IMR-90 (cell line): Measurements from ENCODE around the gene PDILT. TPM values are rescaled to one million over a fixed set of nuclear protein-coding genes. Genes with fewer than 3 reads are reported as not detected.

Experiments used
- ATAC-seq: fragments of 200-7000 bp; cut with Tn5 transposase; 2 replicates; pipeline ENCODE4 v1.9.1; 2020; ENCODE audit warnings: low read depth, mild to moderate bottlenecking, moderate library complexity
- BruUV-seq: library from RNA; stranded (reverse); fragments of 400-500 nt; replicated peaks from 2 replicates; lab custom pipeline; 2021; lab: Mats Ljungman, UMichigan
- CTCF ChIA-PET: fragments of 300-600 bp; formaldehyde crosslinking; extraction: SDS; loops from one replicate; lab custom pipeline; 2021; ENCODE audit warnings: antibody characterized with exemption; lab: Yijun Ruan, JAX
- POLR2A ChIA-PET: fragments of 300-600 bp; sonication (Branson Sonifier 250); formaldehyde crosslinking; loops from one replicate; lab custom pipeline; 2022; ENCODE audit warnings: antibody characterized with exemption; ENCODE audit not compliant: unreplicated experiment; lab: Charles Lee
- DNase-seq: peaks from one replicate; pipeline ENCODE4 v3.0.0; 2013
- H2AFZ ChIP-seq: replicated peaks from 2 replicates; pipeline ENCODE3; 2013; ENCODE audit warnings: low read length, mild to moderate bottlenecking; ENCODE audit not compliant: poor library complexity
- H2AK5ac ChIP-seq: 2 replicates; pipeline ENCODE4 v1.6.1; 2013; ENCODE audit warnings: low read depth, low read length, inconsistent platforms
- H2AK9ac ChIP-seq: replicated peaks from 2 replicates; pipeline ENCODE3; 2013; ENCODE audit warnings: mild to moderate bottlenecking, low read depth, low read length, moderate library complexity; ENCODE audit not compliant: poor library complexity
- H2BK120ac ChIP-seq: 2 replicates; pipeline ENCODE4 v1.6.1; 2013; ENCODE audit warnings: low read depth, low read length, inconsistent platforms
- H2BK15ac ChIP-seq: 3 replicates; pipeline ENCODE4 v1.6.1; 2013; ENCODE audit warnings: low read depth, low read length, inconsistent platforms
- H2BK20ac ChIP-seq: 2 replicates; pipeline ENCODE4 v1.6.1; 2013; ENCODE audit warnings: low read depth, mild to moderate bottlenecking, inconsistent platforms, low read length, moderate library complexity
- H2BK5ac ChIP-seq: 2 replicates; pipeline ENCODE4 v1.6.1; 2013; ENCODE audit warnings: mild to moderate bottlenecking, low read depth, low read length, inconsistent platforms; ENCODE audit not compliant: poor library complexity, severe bottlenecking
- H3K14ac ChIP-seq: replicated peaks from 2 replicates; pipeline ENCODE4 v1.6.1; 2013; ENCODE audit warnings: low read depth, low read length, inconsistent platforms
- H3K18ac ChIP-seq: 2 replicates; pipeline ENCODE4 v1.6.1; 2013; ENCODE audit warnings: low read depth, low read length, control low read depth
- H3K23ac ChIP-seq: 2 replicates; pipeline ENCODE4 v1.6.1; 2013; ENCODE audit warnings: low read depth, low read length, inconsistent platforms
- H3K27ac ChIP-seq: 2 replicates; pipeline ENCODE4 v1.5.1; 2013; ENCODE audit warnings: mild to moderate bottlenecking, control low read depth, low read length; ENCODE audit not compliant: insufficient read depth
- H3K27me3 ChIP-seq: 2 replicates; pipeline ENCODE4 v1.6.1; 2013; ENCODE audit warnings: low read length; ENCODE audit not compliant: control insufficient read depth, insufficient read depth
- H3K36me3 ChIP-seq: 2 replicates; pipeline ENCODE4 v1.6.1; 2013; ENCODE audit warnings: low read length, mixed read lengths; ENCODE audit not compliant: control insufficient read depth, insufficient read depth
- H3K4ac ChIP-seq: 2 replicates; pipeline ENCODE4 v1.6.1; 2013; ENCODE audit warnings: low read depth, low read length, inconsistent platforms
- H3K4me1 ChIP-seq: 2 replicates; pipeline ENCODE4 v1.6.1; 2013; ENCODE audit warnings: low read length, mixed read lengths; ENCODE audit not compliant: control insufficient read depth, insufficient read depth
- H3K4me2 ChIP-seq: 2 replicates; pipeline ENCODE4 v1.6.1; 2013; ENCODE audit warnings: low read depth, mild to moderate bottlenecking, control low read depth, low read length, moderate library complexity
- H3K4me3 ChIP-seq: 2 replicates; pipeline ENCODE4 v1.5.1; 2013; ENCODE audit warnings: low read depth, mild to moderate bottlenecking, control low read depth, low read length, moderate library complexity; ENCODE audit not compliant: insufficient read depth
- H3K56ac ChIP-seq: 2 replicates; pipeline ENCODE4 v1.6.1; 2013; ENCODE audit warnings: low read length, inconsistent platforms; ENCODE audit not compliant: insufficient read depth; ENCODE audit errors: extremely low read depth
- H3K79me1 ChIP-seq, 2 experiments: 2 replicates each; pipeline ENCODE4 v1.6.1; 2013; ENCODE audit warnings: low read length in 2 of 2, inconsistent platforms in 1 of 2, low read depth in 1 of 2
- H3K9ac ChIP-seq: 2 replicates; pipeline ENCODE4 v1.6.1; 2013; ENCODE audit warnings: low read depth, low read length, control low read depth
- H3K9me1 ChIP-seq: 2 replicates; pipeline ENCODE4 v1.6.1; 2013; ENCODE audit warnings: low read length, inconsistent platforms; ENCODE audit not compliant: insufficient read depth
- H3K9me3 ChIP-seq: 2 replicates; pipeline ENCODE4 v1.6.1; 2013; ENCODE audit warnings: low read length; ENCODE audit not compliant: control insufficient read depth, insufficient read depth
- H4K20me1 ChIP-seq: 2 replicates; pipeline ENCODE4 v1.6.1; 2013; ENCODE audit warnings: low read length, inconsistent platforms; ENCODE audit not compliant: insufficient read depth
- H4K5ac ChIP-seq: 2 replicates; pipeline ENCODE4 v1.6.1; 2013; ENCODE audit warnings: mild to moderate bottlenecking, low read depth, low read length, control low read depth
- H4K8ac ChIP-seq, 2 experiments: 2 replicates each; pipeline ENCODE4 v1.6.1; 2013; ENCODE audit warnings: low read depth in 2 of 2, low read length in 2 of 2, control low read depth in 1 of 2, inconsistent platforms in 1 of 2
- H4K91ac ChIP-seq: 2 replicates; pipeline ENCODE4 v1.6.1; 2013; ENCODE audit warnings: low read depth, low read length, inconsistent platforms; ENCODE audit not compliant: insufficient read depth
- BHLHE40 ChIP-seq: fragments of 150-350 bp; IDR thresholded peaks from 2 replicates; pipeline ENCODE4 v1.6.1; 2016; ENCODE audit warnings: mild to moderate bottlenecking, low read depth, low read length
- CEBPB ChIP-seq: IDR thresholded peaks from 2 replicates; pipeline ENCODE4 v1.6.1; 2012; ENCODE audit warnings: low read depth, low read length, improper control_type of control experiment
- CHD1 ChIP-seq: IDR thresholded peaks from 2 replicates; pipeline ENCODE4 v1.6.1; 2012; ENCODE audit warnings: low read depth, low read length, improper control_type of control experiment
- ELK1 ChIP-seq: fragments of 150-350 bp; IDR thresholded peaks from 2 replicates; pipeline ENCODE4 v1.6.1; 2016; ENCODE audit warnings: low read depth, mild to moderate bottlenecking, low read length, moderate library complexity, borderline replicate concordance
- FOS ChIP-seq: fragments of 150-350 bp; IDR thresholded peaks from 2 replicates; pipeline ENCODE4 v1.6.1; 2016; ENCODE audit warnings: low read depth, low read length
- MAFK ChIP-seq: IDR thresholded peaks from 2 replicates; pipeline ENCODE4 v1.6.1; 2012; ENCODE audit warnings: low read depth, low read length, improper control_type of control experiment
- MAZ ChIP-seq: IDR thresholded peaks from 2 replicates; pipeline ENCODE4 v1.6.1; 2012; ENCODE audit warnings: low read depth, mild to moderate bottlenecking, low read length, improper control_type of control experiment, moderate library complexity, borderline replicate concordance
- MXI1 ChIP-seq: IDR thresholded peaks from 2 replicates; pipeline ENCODE4 v1.6.1; 2012; ENCODE audit warnings: low read depth, mild to moderate bottlenecking, low read length, moderate library complexity, borderline replicate concordance
- NFE2L2 ChIP-seq: fragments of 150-350 bp; IDR thresholded peaks from 2 replicates; pipeline ENCODE4 v1.6.1; 2016; ENCODE audit warnings: low read depth, mild to moderate bottlenecking, low read length
- POLR2A ChIP-seq: IDR thresholded peaks from 2 replicates; pipeline ENCODE4 v1.6.1; 2012; ENCODE audit warnings: mild to moderate bottlenecking, low read depth, low read length
- RAD21 ChIP-seq: IDR thresholded peaks from 2 replicates; pipeline ENCODE4 v1.6.1; 2012; ENCODE audit warnings: low read length, improper control_type of control experiment
- RCOR1 ChIP-seq: IDR thresholded peaks from 2 replicates; pipeline ENCODE4 v1.6.1; 2012; ENCODE audit warnings: mild to moderate bottlenecking, low read length, improper control_type of control experiment; ENCODE audit not compliant: insufficient replicate concordance
- RFX5 ChIP-seq: IDR thresholded peaks from 2 replicates; pipeline ENCODE4 v1.8.0; 2012; ENCODE audit warnings: low read depth, mild to moderate bottlenecking, low read length, moderate library complexity
- SMC3 ChIP-seq: fragments of 150-350 bp; IDR thresholded peaks from 2 replicates; pipeline ENCODE4 v1.6.1; 2016; ENCODE audit warnings: low read depth, mild to moderate bottlenecking, antibody characterized with exemption, low read length, moderate library complexity
- USF2 ChIP-seq: fragments of 150-350 bp; IDR thresholded peaks from 2 replicates; pipeline ENCODE4 v1.6.1; 2017; ENCODE audit warnings: mild to moderate bottlenecking, antibody characterized with exemption, low read length, low read depth
- WGBS, 2 experiments: methylation state at CpG; one replicate each; pipeline versions ENCODE4 v1.1.5 to v1.1.7; 2013; ENCODE audit warnings: missing lambda C conversion rate in 2 of 2; ENCODE audit not compliant: insufficient read length in 1 of 2; ENCODE audit errors: extremely low coverage in 2 of 2; 5-methylcytosine and 5-hydroxymethylcytosine counted together
- dilution Hi-C: fragments of 300-500 bp; cut with HindIII; formaldehyde crosslinking; loops from one replicate; pipeline ENCODE4 v1.14.3; 2018; ENCODE audit warnings: low sequenced_read_pairs; ENCODE audit not compliant: unreplicated experiment
- in situ Hi-C: fragments of 300-500 bp; cut with MboI; formaldehyde crosslinking; loops from 3 replicates; pipeline ENCODE4 v1.14.3; 2019; ENCODE audit warnings: low sequenced_read_pairs, inconsistent platforms, mixed read lengths
- intact Hi-C: fragments of 100-400 bp; cut with micrococcal nuclease; formaldehyde crosslinking; loops from 2 replicates; pipeline ENCODE4 v1.10.0; 2022
- polyA plus RNA-seq, 3 experiments: library from polyadenylated mRNA; depleted of rRNA; stranded (reverse); fragments of >200 nt; gene quantifications; 2 replicates each; pipeline ENCODE4 v1.2.3, GENCODE V29; 2012; ENCODE audit warnings: low replicate concordance in 1 of 3
- total RNA-seq: library from RNA; depleted of rRNA; stranded (reverse); fragments of >200 nt; gene quantifications from 2 replicates; pipeline ENCODE4 v1.2.3, GENCODE V29; 2012
- TF ChIP-seq, protein P1 (sequence below): conservative IDR thresholded peaks from 2 replicates; pipeline ENCODE4 v1.5.1; 2012; ENCODE audit warnings: mild to moderate bottlenecking, low read depth, low read length, improper control_type of control experiment

Gene PDILT
- total and polyA plus RNA-seq, 2 of the 4 experiments (the other 2 are of a cell fraction), result not detected

DNA sequence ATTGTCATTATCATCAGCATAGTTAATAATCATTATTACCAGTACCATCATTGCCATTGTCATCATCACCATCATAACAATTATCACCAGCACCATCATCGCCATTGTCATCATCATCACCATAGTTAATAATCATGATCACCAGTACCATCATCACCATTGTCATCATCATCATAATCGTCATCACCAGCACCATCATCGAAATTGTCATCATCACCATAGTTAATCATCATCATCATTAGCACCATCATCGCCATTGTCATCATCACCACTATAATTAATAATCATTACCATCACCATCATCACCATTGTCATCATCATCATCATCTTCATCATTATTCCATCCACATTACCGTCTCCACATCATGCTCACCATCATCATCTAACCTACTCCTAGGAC lies 13.5 kb downstream of the PDILT start:
- ATAC-seq, result no peak
- ChIA-PET CTCF (no interaction called here), POLR2A (no interaction called here)
- Histone ChIP-seq H3K9me3 (no peaks in the 10 kb centered on the region; the same call in 1 of the 2 replicates), H2BK5ac (no peak overlapping the region), H2AK5ac (no peak overlapping the region), H4K91ac (no peak overlapping the region), H4K20me1 (no peaks in the 10 kb centered on the region), H3K4me1 (no peaks in the 10 kb centered on the region), H3K9ac (no peak overlapping the region), H3K18ac (no peak overlapping the region), H2BK120ac (no peak overlapping the region), H4K5ac (no peak overlapping the region), H2AK9ac (no peak overlapping the region), H3K27me3 (no peaks in the 10 kb centered on the region), H3K4ac (no peak overlapping the region), H3K23ac (no peak overlapping the region), H4K8ac (no peak overlapping the region), H2AFZ (no peak overlapping the region), H3K4me2 (no peak overlapping the region), H3K56ac (no peak overlapping the region), H2BK20ac (no peak overlapping the region), H3K79me1 (no peaks in the 10 kb centered on the region), H3K14ac (no peak overlapping the region), H2BK15ac (no peak overlapping the region), H3K4me3 (no peak overlapping the region), H3K36me3 (no peaks in the 10 kb centered on the region), H3K27ac (no peak overlapping the region), H3K9me1 (no peaks in the 10 kb centered on the region)
- intact Hi-C loops (no loop called here), dilution Hi-C loops (no loop called here), in situ Hi-C loops (loop anchor here (25.0 kb wide), 1 partner anchor 779 kb away; no protein-coding TSS in a partner anchor)
- DNase-seq, result no peak
- no TSS peak for BruUV-seq
- TF ChIP-seq RFX5 (no peak), CHD1 (no peak), BHLHE40 (no peak), POLR2A (no peak), RCOR1 (no peak), USF2 (no peak), MXI1 (no peak), ELK1 (no peak), MAZ (no peak), NFE2L2 (no peak), SMC3 (no peak), RAD21 (no peak), CEBPB (no peak), FOS (no peak), MAFK (no peak)
- TF ChIP-seq, protein P1, sequence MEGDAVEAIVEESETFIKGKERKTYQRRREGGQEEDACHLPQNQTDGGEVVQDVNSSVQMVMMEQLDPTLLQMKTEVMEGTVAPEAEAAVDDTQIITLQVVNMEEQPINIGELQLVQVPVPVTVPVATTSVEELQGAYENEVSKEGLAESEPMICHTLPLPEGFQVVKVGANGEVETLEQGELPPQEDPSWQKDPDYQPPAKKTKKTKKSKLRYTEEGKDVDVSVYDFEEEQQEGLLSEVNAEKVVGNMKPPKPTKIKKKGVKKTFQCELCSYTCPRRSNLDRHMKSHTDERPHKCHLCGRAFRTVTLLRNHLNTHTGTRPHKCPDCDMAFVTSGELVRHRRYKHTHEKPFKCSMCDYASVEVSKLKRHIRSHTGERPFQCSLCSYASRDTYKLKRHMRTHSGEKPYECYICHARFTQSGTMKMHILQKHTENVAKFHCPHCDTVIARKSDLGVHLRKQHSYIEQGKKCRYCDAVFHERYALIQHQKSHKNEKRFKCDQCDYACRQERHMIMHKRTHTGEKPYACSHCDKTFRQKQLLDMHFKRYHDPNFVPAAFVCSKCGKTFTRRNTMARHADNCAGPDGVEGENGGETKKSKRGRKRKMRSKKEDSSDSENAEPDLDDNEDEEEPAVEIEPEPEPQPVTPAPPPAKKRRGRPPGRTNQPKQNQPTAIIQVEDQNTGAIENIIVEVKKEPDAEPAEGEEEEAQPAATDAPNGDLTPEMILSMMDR, result no peak
- WGBS, 2 experiments, result 41 to 100% methylated on average over 1 to 4 of the region's 5 CpGs
